HL-60 (cell line): ENCODE measurements around the gene FAM53A.

ENCODE experiments used
- GABPA ChIP-seq: IDR thresholded peaks from 2 replicates; pipeline ENCODE4 v1.6.1; 2012; ENCODE audit warnings: low read depth
- POLR2AphosphoS5 ChIP-seq: IDR thresholded peaks from 2 replicates; pipeline ENCODE4 v1.6.1; 2012; ENCODE audit warnings: low read depth
- SPI1 ChIP-seq: IDR thresholded peaks from 2 replicates; pipeline ENCODE4 v1.6.1; 2012; ENCODE audit warnings: low read depth, mild to moderate bottlenecking, borderline replicate concordance
- TF ChIP-seq, protein P1 (sequence below): IDR thresholded peaks from one replicate; pipeline ENCODE4 v1.5.1; 2011; ENCODE audit warnings: low read length, control low read depth, inconsistent platforms; ENCODE audit not compliant: insufficient read depth
- TF ChIP-seq, protein P2 (sequence below): IDR thresholded peaks from 2 replicates; pipeline ENCODE4 v1.6.1; 2012; ENCODE audit warnings: low read depth; ENCODE audit not compliant: insufficient replicate concordance

DNA sequence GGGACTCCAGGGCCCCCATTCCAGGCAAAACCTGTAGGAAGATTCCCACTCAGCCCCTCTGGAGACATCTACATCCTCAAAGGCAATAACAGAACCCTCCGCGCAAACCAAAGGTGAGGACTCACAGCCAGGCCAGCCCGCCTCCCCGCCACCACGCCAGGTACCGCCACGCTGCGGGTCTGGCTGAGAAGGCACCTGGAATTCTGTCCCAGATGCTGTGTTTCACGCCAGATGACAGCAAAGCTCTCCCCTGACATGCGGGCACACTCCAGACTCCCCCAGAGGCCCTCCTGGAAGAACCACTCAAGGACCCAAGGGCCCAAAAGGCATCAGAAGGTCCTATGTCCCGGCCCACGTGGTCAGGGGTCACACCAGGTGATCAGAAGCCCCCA lies 59.6 kb downstream of the FAM53A start:
- TF ChIP-seq, protein P1, sequence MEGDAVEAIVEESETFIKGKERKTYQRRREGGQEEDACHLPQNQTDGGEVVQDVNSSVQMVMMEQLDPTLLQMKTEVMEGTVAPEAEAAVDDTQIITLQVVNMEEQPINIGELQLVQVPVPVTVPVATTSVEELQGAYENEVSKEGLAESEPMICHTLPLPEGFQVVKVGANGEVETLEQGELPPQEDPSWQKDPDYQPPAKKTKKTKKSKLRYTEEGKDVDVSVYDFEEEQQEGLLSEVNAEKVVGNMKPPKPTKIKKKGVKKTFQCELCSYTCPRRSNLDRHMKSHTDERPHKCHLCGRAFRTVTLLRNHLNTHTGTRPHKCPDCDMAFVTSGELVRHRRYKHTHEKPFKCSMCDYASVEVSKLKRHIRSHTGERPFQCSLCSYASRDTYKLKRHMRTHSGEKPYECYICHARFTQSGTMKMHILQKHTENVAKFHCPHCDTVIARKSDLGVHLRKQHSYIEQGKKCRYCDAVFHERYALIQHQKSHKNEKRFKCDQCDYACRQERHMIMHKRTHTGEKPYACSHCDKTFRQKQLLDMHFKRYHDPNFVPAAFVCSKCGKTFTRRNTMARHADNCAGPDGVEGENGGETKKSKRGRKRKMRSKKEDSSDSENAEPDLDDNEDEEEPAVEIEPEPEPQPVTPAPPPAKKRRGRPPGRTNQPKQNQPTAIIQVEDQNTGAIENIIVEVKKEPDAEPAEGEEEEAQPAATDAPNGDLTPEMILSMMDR, result no peak
- TF ChIP-seq, protein P2, sequence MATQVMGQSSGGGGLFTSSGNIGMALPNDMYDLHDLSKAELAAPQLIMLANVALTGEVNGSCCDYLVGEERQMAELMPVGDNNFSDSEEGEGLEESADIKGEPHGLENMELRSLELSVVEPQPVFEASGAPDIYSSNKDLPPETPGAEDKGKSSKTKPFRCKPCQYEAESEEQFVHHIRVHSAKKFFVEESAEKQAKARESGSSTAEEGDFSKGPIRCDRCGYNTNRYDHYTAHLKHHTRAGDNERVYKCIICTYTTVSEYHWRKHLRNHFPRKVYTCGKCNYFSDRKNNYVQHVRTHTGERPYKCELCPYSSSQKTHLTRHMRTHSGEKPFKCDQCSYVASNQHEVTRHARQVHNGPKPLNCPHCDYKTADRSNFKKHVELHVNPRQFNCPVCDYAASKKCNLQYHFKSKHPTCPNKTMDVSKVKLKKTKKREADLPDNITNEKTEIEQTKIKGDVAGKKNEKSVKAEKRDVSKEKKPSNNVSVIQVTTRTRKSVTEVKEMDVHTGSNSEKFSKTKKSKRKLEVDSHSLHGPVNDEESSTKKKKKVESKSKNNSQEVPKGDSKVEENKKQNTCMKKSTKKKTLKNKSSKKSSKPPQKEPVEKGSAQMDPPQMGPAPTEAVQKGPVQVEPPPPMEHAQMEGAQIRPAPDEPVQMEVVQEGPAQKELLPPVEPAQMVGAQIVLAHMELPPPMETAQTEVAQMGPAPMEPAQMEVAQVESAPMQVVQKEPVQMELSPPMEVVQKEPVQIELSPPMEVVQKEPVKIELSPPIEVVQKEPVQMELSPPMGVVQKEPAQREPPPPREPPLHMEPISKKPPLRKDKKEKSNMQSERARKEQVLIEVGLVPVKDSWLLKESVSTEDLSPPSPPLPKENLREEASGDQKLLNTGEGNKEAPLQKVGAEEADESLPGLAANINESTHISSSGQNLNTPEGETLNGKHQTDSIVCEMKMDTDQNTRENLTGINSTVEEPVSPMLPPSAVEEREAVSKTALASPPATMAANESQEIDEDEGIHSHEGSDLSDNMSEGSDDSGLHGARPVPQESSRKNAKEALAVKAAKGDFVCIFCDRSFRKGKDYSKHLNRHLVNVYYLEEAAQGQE, result no peak
- no peak for TF ChIP-seq POLR2AphosphoS5
- TF ChIP-seq GABPA, result no peak
- no peak for TF ChIP-seq SPI1
